Mucosa of stomach (tissue), 1 donor: ENCODE results near the gene ERCC1.

Source experiments
- H3K27me3 ChIP-seq: one replicate; pipeline ENCODE4 v1.7.0; 2013; ENCODE audit warnings: mild to moderate bottlenecking, low read length; ENCODE audit not compliant: control insufficient read depth, insufficient read depth
- H3K36me3 ChIP-seq: one replicate; pipeline ENCODE4 v1.7.0; 2013; ENCODE audit warnings: low read length; ENCODE audit not compliant: control insufficient read depth, insufficient read depth
- H3K4me1 ChIP-seq: one replicate; pipeline ENCODE4 v1.7.0; 2013; ENCODE audit warnings: mild to moderate bottlenecking, low read length; ENCODE audit not compliant: control insufficient read depth, insufficient read depth
- H3K4me3 ChIP-seq: one replicate; pipeline ENCODE4 v1.7.0; 2013; ENCODE audit warnings: low read length
- H3K9ac ChIP-seq: one replicate; pipeline ENCODE4 v1.7.0; 2013; ENCODE audit warnings: mild to moderate bottlenecking, low read length, moderate library complexity
- H3K9me3 ChIP-seq: one replicate; pipeline ENCODE4 v1.7.0; 2013; ENCODE audit warnings: mild to moderate bottlenecking, low read length, moderate library complexity; ENCODE audit not compliant: control insufficient read depth
- donor health status: Pancreatic carcinoma.

ERCC1 gene

DNA sequence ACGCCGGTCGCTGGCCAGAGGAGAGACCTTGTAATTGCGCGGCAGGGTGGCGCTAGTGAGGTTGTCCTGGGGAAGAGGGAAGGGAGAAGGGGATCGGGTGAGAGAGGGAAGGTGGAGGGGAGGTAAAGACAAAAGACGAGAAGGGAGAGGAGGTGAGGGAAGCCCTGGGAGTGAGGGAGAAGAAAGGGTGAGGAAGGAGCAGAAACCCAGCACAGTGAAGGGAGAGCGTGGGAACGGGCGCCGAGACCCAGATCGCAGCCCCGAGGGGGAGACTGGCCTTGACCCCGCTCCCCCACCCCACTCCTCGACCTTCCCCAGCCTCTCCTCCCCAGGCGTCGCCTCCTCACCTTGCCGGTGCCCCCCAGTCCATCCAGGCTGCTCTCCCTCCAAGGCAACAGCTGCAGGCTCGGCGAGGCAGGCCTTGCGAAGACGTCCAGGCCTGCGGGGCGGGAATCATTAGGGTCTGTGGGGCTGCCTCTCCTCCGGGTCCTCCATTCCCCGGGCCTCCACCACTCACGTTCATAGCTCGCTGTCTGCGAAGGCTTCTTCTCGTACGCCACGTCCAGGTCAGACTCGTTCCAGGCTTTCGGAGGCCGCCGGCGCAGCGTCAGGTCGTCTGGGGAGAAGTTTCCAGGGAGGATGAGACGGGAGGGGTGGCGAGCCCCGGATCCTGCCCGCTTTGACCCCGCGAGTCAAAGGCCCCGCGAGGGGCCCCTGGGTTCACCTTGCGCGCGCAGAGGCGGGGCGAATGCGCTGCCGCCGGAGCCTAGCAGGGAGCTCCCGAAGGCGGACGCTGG lies 27.7 kb downstream of the ERCC1 start:
- H3K4me3 ChIP-seq, result no peak overlapping the region
- H3K27me3 ChIP-seq, result no peaks in the 10 kb centered on the region
- H3K9me3 ChIP-seq, result no peaks in the 10 kb centered on the region
- no peak overlapping the region for H3K9ac ChIP-seq
- no peaks in the 10 kb centered on the region for H3K36me3 ChIP-seq
- no peaks in the 10 kb centered on the region for H3K4me1 ChIP-seq

- Histone ChIP-seq H3K4me3 (no peak overlapping the region), H3K36me3 (no peaks in the 10 kb centered on the region), H3K9ac (no peak overlapping the region), H3K27me3 (no peaks in the 10 kb centered on the region), H3K4me1 (no peaks in the 10 kb centered on the region), H3K9me3 (no peaks in the 10 kb centered on the region)
Measured at GRCh38 chr19:45391871-45392665, 31.6 kb downstream of the ERCC1 start.

DNA sequence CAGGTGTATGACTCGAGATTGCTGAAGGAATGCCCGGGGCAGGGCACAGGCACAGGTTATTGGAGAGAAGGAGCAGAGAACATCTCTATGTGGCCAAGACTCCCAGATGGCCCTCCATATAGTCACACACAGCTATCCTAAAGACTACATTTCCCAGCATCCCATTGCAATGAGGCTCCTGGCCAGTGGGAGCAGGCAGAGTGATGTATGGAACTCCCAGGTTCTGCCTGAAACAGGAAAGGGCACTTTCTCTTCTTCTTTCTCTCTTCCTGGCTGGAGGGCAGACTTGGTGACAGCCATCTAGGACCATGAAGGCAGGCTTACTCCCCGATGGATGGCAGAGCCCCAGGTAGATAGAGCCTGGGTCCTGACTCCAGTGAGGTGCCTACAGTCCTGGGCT lies 32.4 kb downstream of the ERCC1 start:
- no peak overlapping the region for H3K9ac ChIP-seq
- H3K4me3 ChIP-seq, result no peak overlapping the region
- H3K9me3 ChIP-seq, result no peaks in the 10 kb centered on the region
- no peaks in the 10 kb centered on the region for H3K36me3 ChIP-seq
- no peaks in the 10 kb centered on the region for H3K27me3 ChIP-seq
- H3K4me1 ChIP-seq, result no peaks in the 10 kb centered on the region

- no peak overlapping the region for H3K4me3 ChIP-seq
- no peaks in the 10 kb centered on the region for H3K36me3 ChIP-seq
- H3K4me1 ChIP-seq, result no peaks in the 10 kb centered on the region
- H3K9me3 ChIP-seq, result no peaks in the 10 kb centered on the region
- peaks cover 15% of the 10 kb centered on the region for H3K27me3 ChIP-seq
- no peak overlapping the region for H3K9ac ChIP-seq
Measured at GRCh38 chr19:45385392-45386221, 38.1 kb downstream of the ERCC1 start.

GRCh38 chr19:45382426-45382825 lies 41.3 kb downstream of the ERCC1 start:
- Histone ChIP-seq H3K36me3 (no peaks in the 10 kb centered on the region), H3K27me3 (peaks cover 15% of the 10 kb centered on the region), H3K4me3 (no peak overlapping the region)

GRCh38 chr19:45380107-45380506 lies 43.6 kb downstream of the ERCC1 start:
- Histone ChIP-seq H3K4me1 (no peaks in the 10 kb centered on the region), H3K9ac (no peak overlapping the region), H3K9me3 (no peaks in the 10 kb centered on the region), H3K36me3 (no peaks in the 10 kb centered on the region), H3K4me3 (no peak overlapping the region), H3K27me3 (peaks cover 4% of the 10 kb centered on the region)

More at GRCh38 chr19:45382426-45382825, 41.3 kb downstream of the ERCC1 start:
- no peaks in the 10 kb centered on the region for H3K4me1 ChIP-seq
- no peak overlapping the region for H3K9ac ChIP-seq
- H3K9me3 ChIP-seq, result no peaks in the 10 kb centered on the region

- Histone ChIP-seq H3K9ac (no peak overlapping the region), H3K4me3 (no peak overlapping the region), H3K27me3 (no peaks in the 10 kb centered on the region), H3K36me3 (no peaks in the 10 kb centered on the region), H3K9me3 (no peaks in the 10 kb centered on the region), H3K4me1 (no peaks in the 10 kb centered on the region)
Measured at GRCh38 chr19:45376045-45376724, 47.5 kb downstream of the ERCC1 start.

- H3K9ac ChIP-seq, result peak within 1 kb of the TSS; percentile 65
- H3K36me3 ChIP-seq, result no peaks in the 10 kb centered on the region
- no peaks in the 10 kb centered on the region for H3K9me3 ChIP-seq
- no peaks in the 10 kb centered on the region for H3K4me1 ChIP-seq
- no peaks in the 10 kb centered on the region for H3K27me3 ChIP-seq
- H3K4me3 ChIP-seq, result peak within 1 kb of the TSS; percentile 56
Measured at GRCh38 chr19:45370410-45371204, 53.1 kb downstream of the ERCC1 start, which contains the start of gene ERCC2. TSS of gene ERCC2 (minus strand) at chr19:45370573. CDS start at chr19:45370540, 33 bp downstream.

GRCh38 chr19:45368737-45369340 lies 54.9 kb downstream of the ERCC1 start:
- Histone ChIP-seq H3K9me3 (no peaks in the 10 kb centered on the region), H3K9ac (no peak overlapping the region), H3K27me3 (no peaks in the 10 kb centered on the region), H3K4me3 (no peak overlapping the region), H3K4me1 (no peaks in the 10 kb centered on the region), H3K36me3 (no peaks in the 10 kb centered on the region)

DNA sequence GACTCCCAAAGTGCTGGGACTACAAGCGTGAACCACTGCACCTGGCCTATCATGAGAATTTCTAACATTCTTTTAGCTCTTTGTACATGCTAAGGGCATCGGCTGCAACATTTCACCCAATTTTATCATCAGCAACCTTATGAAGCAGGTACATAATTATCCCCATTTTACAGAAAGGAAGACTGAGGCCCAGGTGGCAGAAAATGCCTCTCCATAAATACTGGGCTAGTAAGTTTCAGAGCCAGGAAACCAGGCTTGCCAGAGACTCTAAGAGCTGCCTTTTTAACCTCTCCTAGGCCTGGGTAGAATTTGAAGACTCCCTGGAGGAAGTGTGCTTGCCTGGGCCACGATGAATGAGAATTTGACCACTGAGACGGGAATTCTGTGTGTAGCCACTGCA lies 55.6 kb downstream of the ERCC1 start:
- Histone ChIP-seq H3K4me3 (no peak overlapping the region), H3K9ac (no peak overlapping the region), H3K4me1 (no peaks in the 10 kb centered on the region), H3K27me3 (no peaks in the 10 kb centered on the region), H3K36me3 (no peaks in the 10 kb centered on the region), H3K9me3 (no peaks in the 10 kb centered on the region)
